ENCODE data around the gene SIVA1. TPM values are rescaled to one million over a fixed set of nuclear protein-coding genes. Genes with fewer than 3 reads are reported as not detected.
A peak's percentile ranks its signal among the peaks of the same experiment; 100 is the strongest.

SIVA1 gene
- total and polyA plus RNA-seq, 2 donors (not counting 1 experiment from before 2014, with no cell fraction given): 50.7 to 123 TPM

DNA sequence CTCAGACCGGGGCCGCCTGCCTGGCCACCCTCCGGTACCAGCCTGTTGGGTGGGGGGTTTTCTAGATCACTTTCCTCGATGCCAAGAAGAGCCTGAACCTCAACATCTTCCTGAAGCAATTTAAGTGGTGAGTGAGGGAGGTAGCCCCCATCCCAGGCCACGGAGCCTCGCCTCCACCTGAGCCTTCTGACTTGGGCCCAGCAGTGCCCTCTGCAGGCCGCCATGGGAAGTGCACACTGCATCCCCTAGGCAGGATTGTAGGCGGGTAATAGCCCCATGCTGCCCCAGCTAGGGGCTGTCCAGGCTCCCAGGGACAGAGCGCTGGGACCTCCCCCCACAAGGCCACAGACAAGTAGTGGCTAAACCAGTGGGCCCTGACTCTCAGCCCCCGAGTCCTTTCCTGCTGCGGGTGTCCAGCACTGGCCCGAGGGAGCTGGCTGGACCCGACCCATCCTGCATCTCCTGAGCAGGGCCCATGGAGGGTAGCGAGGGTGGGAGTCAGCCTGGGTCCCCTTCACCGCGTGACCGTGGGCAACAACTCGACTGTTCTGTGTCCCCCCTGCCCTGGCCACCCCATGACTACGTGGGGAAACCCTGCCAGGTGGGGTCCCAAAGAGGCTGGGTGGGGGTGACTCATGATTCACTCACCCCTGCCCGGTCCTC is 44.2 kb upstream of the SIVA1 start:
- Histone ChIP-seq H3K27ac (ENCODE audit: low read length in 2 of 2) (no peak overlapping the region), H3K4me3 (ENCODE audit: control extremely low read depth in 1 of 5, extremely low read depth in 1 of 5, insufficient read depth in 1 of 5, low read depth in 2 of 5, low read length in 4 of 5) (no peak overlapping the region), H3K4me1 (ENCODE audit: control insufficient read depth in 2 of 2, insufficient read depth in 2 of 2, low read length in 2 of 2) (peaks cover 7 to 12% of the 10 kb centered on the region in 2 donors), H3K36me3 (replicated peaks in 1 of 2; ENCODE audit: control extremely low read depth in 1 of 2, control insufficient read depth in 1 of 2, extremely low read depth in 1 of 2, insufficient read depth in 2 of 2, low read length in 1 of 2) (peaks cover 0 to 43% of the 10 kb centered on the region in 2 experiments), H3K9me3 (ENCODE audit: control extremely low read depth in 1 of 3, control insufficient read depth in 2 of 3, insufficient read depth in 1 of 3, low read length in 2 of 3) (no peaks in the 10 kb centered on the region), H3K79me2 (ENCODE audit: control insufficient read depth, insufficient read depth, low read length) (peaks cover 8% of the 10 kb centered on the region), H4K20me1 (ENCODE audit: control insufficient read depth, insufficient read depth, low read length, poor library complexity, severe bottlenecking) (no peaks in the 10 kb centered on the region), H3K27me3 (replicated peaks in 1 of 4; ENCODE audit: control extremely low read depth in 1 of 4, control insufficient read depth in 3 of 4, insufficient read depth in 4 of 4, low read length in 3 of 4) (no peaks in the 10 kb centered on the region), H3K9ac (ENCODE audit: low read length) (no peak overlapping the region), H2AFZ (ENCODE audit: insufficient read depth, low read depth, low read length, poor library complexity, severe bottlenecking) (no peak overlapping the region), H3K4me2 (replicated peaks; ENCODE audit: low read depth, low read length, poor library complexity, severe bottlenecking) (peak overlapping the region; percentile 50)
- H3K27ac Mint-ChIP-seq: peak overlapping the region; percentile 59
- H3K4me1 Mint-ChIP-seq: peaks cover 4% of the 10 kb centered on the region
- peak; percentile 97 for ATAC-seq (ENCODE audit: low read depth)
- intact Hi-C loops (cut with micrococcal nuclease): loop anchor here (1.0 kb wide), 3 partner anchors 27 to 58 kb away; no protein-coding TSS in a partner anchor
- DNase-seq: peak; percentile 83
- no peaks in the 10 kb centered on the region for H3K27me3 Mint-ChIP-seq
- ChIA-PET CTCF (interaction anchor here (0.7 to 2.3 kb wide), 14 partner anchors 12 to 69 kb away, joined by 3 to 17 read pairs (median 6); no protein-coding TSS in a partner anchor), POLR2A (interaction anchor here (1.2 kb wide), 1 partner anchor 53 kb away, joined by 3 read pairs; no protein-coding TSS in a partner anchor)
- no peak for TF ChIP-seq EZH2 (IDR thresholded peaks at IDR 0.05; ENCODE audit: borderline replicate concordance, insufficient read depth, low read depth, low read length, poor library complexity, severe bottlenecking)
- TF ChIP-seq, protein P1, sequence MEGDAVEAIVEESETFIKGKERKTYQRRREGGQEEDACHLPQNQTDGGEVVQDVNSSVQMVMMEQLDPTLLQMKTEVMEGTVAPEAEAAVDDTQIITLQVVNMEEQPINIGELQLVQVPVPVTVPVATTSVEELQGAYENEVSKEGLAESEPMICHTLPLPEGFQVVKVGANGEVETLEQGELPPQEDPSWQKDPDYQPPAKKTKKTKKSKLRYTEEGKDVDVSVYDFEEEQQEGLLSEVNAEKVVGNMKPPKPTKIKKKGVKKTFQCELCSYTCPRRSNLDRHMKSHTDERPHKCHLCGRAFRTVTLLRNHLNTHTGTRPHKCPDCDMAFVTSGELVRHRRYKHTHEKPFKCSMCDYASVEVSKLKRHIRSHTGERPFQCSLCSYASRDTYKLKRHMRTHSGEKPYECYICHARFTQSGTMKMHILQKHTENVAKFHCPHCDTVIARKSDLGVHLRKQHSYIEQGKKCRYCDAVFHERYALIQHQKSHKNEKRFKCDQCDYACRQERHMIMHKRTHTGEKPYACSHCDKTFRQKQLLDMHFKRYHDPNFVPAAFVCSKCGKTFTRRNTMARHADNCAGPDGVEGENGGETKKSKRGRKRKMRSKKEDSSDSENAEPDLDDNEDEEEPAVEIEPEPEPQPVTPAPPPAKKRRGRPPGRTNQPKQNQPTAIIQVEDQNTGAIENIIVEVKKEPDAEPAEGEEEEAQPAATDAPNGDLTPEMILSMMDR (IDR thresholded peaks at IDR 0.05): peak; percentile 97
- 62% methylated on average over 16 of the region's 20 CpGs for WGBS (ENCODE audit: insufficient coverage)
- H3K9me3 Mint-ChIP-seq (ENCODE audit: insufficient read depth): no peaks in the 10 kb centered on the region
- no peak overlapping the region for H3K4me3 Mint-ChIP-seq
